Neural cell (in vitro differentiated cells): ENCODE data around the gene PAAF1.

Source experiments
- CTCF ChIP-seq: fragments of 450-650 bp; IDR thresholded peaks from 2 replicates; pipeline ENCODE4 v1.5.1; 2014; ENCODE audit warnings: antibody characterized with exemption, mild to moderate bottlenecking, moderate library complexity; ENCODE audit not compliant: poor library complexity, severe bottlenecking
- EP300 ChIP-seq: fragments of 450-650 bp; conservative IDR thresholded peaks from 2 replicates; pipeline ENCODE4 v1.6.1; 2014; ENCODE audit warnings: antibody characterized with exemption, mild to moderate bottlenecking, moderate library complexity; ENCODE audit not compliant: poor library complexity, severe bottlenecking
- EZH2 ChIP-seq: fragments of 200-600, 300-800 bp; shearing (Covaris generic), sonication (generic); IDR thresholded peaks from 2 replicates; pipeline ENCODE4 v1.6.1; 2014; ENCODE audit warnings: antibody characterized with exemption, low read length, borderline replicate concordance, mild to moderate bottlenecking; ENCODE audit not compliant: insufficient read depth, poor library complexity, severe bottlenecking
- POLR2AphosphoS5 ChIP-seq: IDR thresholded peaks from 2 replicates; pipeline ENCODE4 v1.6.1; 2012
- RAD21 ChIP-seq: fragments of 450-650 bp; conservative IDR thresholded peaks from 2 replicates; pipeline ENCODE4 v1.6.1; 2014; ENCODE audit warnings: antibody characterized with exemption, mild to moderate bottlenecking, moderate library complexity
- SMC3 ChIP-seq: fragments of 450-650 bp; conservative IDR thresholded peaks from 2 replicates; pipeline ENCODE4 v1.6.1; 2014; ENCODE audit warnings: antibody characterized with exemption, mild to moderate bottlenecking, moderate library complexity; ENCODE audit not compliant: poor library complexity
- TAF1 ChIP-seq: IDR thresholded peaks from 2 replicates; pipeline ENCODE4 v1.6.1; 2012; ENCODE audit warnings: low read depth
- TF ChIP-seq, protein P1 (sequence below): IDR thresholded peaks from 2 replicates; pipeline ENCODE4 v1.6.1; 2012; ENCODE audit warnings: borderline replicate concordance

- TF ChIP-seq CTCF (peak; percentile 77), EZH2 (no peak), TAF1 (no peak), POLR2AphosphoS5 (no peak), EP300 (no peak), SMC3 (peak; percentile 76), RAD21 (peak; percentile 75)
- TF ChIP-seq, protein P1, sequence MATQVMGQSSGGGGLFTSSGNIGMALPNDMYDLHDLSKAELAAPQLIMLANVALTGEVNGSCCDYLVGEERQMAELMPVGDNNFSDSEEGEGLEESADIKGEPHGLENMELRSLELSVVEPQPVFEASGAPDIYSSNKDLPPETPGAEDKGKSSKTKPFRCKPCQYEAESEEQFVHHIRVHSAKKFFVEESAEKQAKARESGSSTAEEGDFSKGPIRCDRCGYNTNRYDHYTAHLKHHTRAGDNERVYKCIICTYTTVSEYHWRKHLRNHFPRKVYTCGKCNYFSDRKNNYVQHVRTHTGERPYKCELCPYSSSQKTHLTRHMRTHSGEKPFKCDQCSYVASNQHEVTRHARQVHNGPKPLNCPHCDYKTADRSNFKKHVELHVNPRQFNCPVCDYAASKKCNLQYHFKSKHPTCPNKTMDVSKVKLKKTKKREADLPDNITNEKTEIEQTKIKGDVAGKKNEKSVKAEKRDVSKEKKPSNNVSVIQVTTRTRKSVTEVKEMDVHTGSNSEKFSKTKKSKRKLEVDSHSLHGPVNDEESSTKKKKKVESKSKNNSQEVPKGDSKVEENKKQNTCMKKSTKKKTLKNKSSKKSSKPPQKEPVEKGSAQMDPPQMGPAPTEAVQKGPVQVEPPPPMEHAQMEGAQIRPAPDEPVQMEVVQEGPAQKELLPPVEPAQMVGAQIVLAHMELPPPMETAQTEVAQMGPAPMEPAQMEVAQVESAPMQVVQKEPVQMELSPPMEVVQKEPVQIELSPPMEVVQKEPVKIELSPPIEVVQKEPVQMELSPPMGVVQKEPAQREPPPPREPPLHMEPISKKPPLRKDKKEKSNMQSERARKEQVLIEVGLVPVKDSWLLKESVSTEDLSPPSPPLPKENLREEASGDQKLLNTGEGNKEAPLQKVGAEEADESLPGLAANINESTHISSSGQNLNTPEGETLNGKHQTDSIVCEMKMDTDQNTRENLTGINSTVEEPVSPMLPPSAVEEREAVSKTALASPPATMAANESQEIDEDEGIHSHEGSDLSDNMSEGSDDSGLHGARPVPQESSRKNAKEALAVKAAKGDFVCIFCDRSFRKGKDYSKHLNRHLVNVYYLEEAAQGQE: no peak
Measured at GRCh38 chr11:73931039-73931645, 54.3 kb downstream of the PAAF1 start.
